ENCODE measurements around the gene VTI1A.

Gene VTI1A

DNA sequence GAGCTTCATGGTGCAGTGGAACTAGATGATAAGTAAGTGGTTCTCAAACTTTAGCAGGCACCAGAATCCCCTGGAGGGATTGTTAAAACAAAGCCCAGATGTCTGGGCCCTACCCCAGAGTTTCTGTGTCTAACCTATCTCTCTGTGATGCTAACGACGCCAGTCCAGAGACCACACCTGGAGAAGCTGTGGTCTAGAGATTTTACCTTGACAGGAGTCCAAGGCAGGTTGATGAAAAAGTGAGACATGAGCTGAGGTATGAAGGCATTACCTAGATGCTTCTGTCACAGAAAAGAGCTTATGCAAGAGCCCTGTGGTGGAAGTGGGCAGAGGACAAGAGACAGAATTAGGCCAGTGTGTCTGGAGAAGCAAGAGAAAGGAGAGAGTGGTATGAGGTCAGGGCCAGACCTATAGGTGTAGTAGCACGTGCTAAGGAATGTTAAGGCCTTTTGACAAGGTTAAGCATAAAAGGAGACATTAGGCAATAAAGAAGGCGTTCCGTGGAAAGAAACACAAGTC, 318.8 kb downstream of the VTI1A start:
- DNase-seq: no peak

DNA sequence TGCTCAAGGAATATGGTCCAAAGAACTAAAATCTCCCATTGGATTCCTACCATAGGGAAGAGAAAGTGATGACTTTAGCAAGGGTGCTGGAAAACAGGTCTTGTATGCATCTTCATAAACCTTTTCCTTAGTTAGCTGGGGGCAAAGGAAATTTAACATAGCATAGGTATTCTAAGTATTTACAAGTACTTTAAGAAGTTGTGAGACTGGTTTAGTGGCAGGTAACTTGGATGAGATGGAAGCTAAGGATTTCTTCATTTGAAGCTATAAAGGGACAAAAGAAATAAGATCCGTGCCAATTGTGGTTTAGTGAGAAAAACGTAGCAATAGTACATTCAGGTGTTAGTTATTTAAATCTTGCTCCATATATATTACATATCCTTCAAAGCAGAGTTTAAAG, 319.6 kb downstream of the VTI1A start:
- DNase-seq: no peak

GRCh38 chr10:112767156-112767555, 320.1 kb downstream of the VTI1A start:
- no peak for DNase-seq

GRCh38 chr10:112768121-112768520, 321.1 kb downstream of the VTI1A start:
- DNase-seq: no peak

- no peak for DNase-seq
Observed at GRCh38 chr10:112769081-112769480, 322.1 kb downstream of the VTI1A start.

GRCh38 chr10:112769611-112770370, 322.8 kb downstream of the VTI1A start:
- no peak for DNase-seq

- DNase-seq: no peak
Observed at GRCh38 chr10:112771733-112772132, 324.7 kb downstream of the VTI1A start.

DNA sequence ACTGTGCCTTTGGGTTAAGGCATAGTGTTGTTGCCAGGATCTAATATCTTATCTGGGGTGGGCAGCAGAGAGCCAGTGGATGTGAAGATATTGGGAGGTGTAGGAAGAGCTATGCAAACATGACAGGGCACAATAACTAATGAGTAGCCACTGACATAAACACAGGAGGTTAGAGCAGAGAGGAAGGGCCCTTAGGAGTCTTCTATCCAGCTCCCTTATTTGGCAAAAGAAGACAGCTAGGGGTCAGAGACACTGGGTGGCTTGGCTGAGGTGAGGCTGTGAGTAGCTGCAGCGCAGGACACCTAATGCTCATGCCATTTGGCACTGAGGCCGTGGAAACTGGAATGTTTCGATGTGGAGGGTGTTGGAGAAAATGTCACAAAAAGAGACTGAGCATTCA, 326.8 kb downstream of the VTI1A start:
- DNase-seq: no peak

GRCh38 chr10:112774210-112774609, 327.2 kb downstream of the VTI1A start:
- DNase-seq: no peak

- DNase-seq: no peak
Observed at GRCh38 chr10:112774798-112775197, 327.8 kb downstream of the VTI1A start.

- no peak for DNase-seq
Observed at GRCh38 chr10:112775381-112775780, 328.4 kb downstream of the VTI1A start.

- DNase-seq: no peak
Observed at GRCh38 chr10:112775892-112776674, 329.1 kb downstream of the VTI1A start.

- DNase-seq: no peak
Observed at GRCh38 chr10:112778579-112778978, 331.6 kb downstream of the VTI1A start.

DNA sequence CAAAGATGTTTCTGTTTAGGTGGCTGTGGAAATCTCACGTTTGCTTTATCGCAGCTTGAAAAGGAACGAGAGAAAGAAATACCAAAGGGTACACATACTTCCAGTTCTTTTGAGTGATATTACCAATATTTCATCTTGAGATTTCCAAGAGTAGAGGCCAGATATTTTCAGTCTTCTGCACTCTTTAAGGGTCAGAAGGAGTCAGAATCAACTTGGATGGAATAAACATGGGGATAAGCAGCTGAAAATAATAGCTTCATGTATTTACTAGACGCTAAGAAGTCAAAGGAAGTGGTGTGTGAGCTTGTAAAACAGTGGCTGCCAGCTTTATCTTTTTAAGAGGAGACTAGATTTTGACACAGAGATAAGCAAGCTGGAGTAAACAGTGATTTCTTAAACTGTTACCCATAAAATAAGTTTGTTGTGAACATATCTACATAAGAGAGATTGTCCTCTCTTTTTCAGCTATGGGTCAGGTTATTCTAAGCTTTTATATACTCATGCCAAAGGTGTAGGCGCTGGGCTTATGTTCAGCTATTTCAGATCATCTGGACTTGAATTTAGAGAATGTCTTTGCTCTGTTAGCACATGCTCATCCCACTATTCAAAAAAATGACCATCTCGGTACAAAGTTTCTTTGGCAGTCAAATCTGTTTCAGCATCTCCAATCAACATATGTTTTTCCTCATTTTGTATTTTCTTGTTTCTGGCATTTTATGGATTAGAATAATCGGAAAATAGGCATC, 332.2 kb downstream of the VTI1A start:
- DNase-seq: no peak

- DNase-seq: no peak
Observed at GRCh38 chr10:112782200-112782907, 335.3 kb downstream of the VTI1A start.

- no peak for DNase-seq
Observed at GRCh38 chr10:112783351-112784021, 336.5 kb downstream of the VTI1A start.

GRCh38 chr10:112784022-112784461, 337.0 kb downstream of the VTI1A start:
- DNase-seq: no peak

DNA sequence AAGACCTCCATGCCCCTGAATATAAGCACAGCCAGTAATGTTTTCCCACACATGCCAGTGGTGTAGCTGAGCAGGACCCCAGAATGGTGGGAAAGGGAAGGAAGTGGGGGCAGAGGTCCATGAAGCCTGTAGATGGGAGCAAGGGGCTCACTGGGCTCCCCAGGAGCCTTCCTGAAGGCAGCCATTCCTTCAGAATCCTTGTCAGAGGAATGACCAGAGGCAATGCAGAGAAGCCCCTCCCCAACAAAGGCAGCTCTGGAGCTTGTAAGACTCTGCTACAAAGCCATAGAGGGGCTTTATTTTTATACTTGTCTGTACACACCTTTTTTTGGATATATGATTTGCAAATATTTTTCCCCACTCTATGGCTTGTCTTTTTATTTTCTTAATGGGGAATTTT, 338.1 kb downstream of the VTI1A start:
- no peak for DNase-seq

DNA sequence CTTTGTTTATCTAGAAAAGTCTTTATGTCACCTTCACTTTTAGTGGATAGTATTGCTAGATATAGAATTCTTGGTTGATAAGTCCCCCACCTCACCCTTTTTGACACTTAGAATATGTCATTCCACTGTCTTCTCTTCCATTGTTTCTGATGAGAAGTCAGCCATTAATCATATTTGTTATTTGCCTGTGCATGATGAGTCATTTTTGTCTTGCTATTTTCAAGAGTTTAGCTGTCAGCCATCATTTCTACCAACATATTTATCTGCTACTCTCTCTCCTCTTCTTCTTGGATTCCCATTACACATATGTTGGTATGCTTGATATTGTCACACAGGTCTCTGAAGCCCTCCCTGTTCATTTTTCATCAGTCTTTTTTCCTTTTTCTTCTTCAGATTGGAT, 342.2 kb downstream of the VTI1A start:
- DNase-seq: no peak

DNA sequence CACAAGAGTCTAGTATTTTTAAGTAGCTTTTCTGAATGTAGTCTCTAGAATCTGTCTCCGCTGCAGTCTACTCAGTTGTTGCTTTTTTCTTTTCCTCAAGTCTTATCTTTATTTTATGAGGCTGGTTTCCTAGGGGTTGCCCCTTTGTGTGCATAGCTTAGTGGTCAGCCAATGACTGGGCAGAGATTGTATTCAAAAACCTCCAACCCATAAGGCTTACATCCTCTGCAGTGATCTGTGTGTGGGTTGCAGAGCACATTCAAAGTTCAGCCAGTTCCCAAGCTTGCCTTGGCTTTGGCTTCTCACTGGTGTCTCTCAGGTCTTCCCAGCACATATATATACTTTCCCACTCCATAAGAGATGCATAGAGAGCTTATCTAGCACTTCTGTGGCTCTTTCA, 343.0 kb downstream of the VTI1A start:
- no peak for DNase-seq

DNA sequence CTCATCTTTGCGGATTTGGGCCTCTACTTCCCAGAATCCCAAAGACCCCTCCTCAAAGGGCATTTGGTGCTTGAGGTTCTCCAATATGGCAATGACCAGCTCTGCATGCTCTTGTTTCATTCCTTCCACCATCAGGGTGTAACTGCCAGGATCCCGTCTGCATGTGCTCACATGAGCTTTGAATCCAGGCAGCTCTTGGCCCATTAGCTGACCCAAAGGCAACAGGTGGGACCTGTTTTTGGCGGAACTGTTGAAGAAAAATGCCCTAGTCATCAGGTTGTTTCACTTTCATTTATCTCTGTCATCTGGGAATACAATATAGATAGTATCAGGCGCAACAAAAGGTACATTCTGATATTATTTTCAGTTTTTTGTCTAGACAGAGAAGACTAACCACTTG, 343.9 kb downstream of the VTI1A start:
- no peak for DNase-seq

GRCh38 chr10:112791447-112791846, 344.4 kb downstream of the VTI1A start:
- DNase-seq: no peak
